Neural progenitor cell (in vitro differentiated cells): ENCODE measurements around the gene NPTXR. TPM values are rescaled to one million over a fixed set of nuclear protein-coding genes. Genes with fewer than 3 reads are reported as not detected.

ENCODE experiments used
- DNase-seq: peaks from one replicate; pipeline ENCODE4 v3.0.0-alpha.2; 2016; ENCODE audit warnings: low spot score
- H2AFZ ChIP-seq: fragments of 200-600 bp; sonication (generic); replicated peaks from 2 replicates; pipeline ENCODE4 v1.6.1; 2016; ENCODE audit warnings: antibody characterized with exemption
- H3F3A ChIP-seq: fragments of 200-600 bp; sonication (generic); 2 replicates; pipeline ENCODE4 v1.6.1; 2016; ENCODE audit warnings: antibody characterized with exemption, low read depth
- H3K27ac ChIP-seq: fragments of 200-600 bp; sonication (generic); 2 replicates; pipeline ENCODE4 v1.5.1; 2016; ENCODE audit warnings: mild to moderate bottlenecking
- H3K27me3 ChIP-seq: fragments of 200-600 bp; sonication (generic); 2 replicates; pipeline ENCODE4 v1.6.1; 2016; ENCODE audit warnings: mild to moderate bottlenecking, moderate library complexity
- H3K36me3 ChIP-seq: fragments of 200-600 bp; sonication (generic); 2 replicates; pipeline ENCODE4 v1.5.1; 2016
- H3K4me1 ChIP-seq: fragments of 200-600 bp; sonication (generic); 2 replicates; pipeline ENCODE4 v1.6.1; 2016; ENCODE audit warnings: mixed run types
- H3K4me2 ChIP-seq: fragments of 200-600 bp; sonication (generic); 2 replicates; pipeline ENCODE4 v1.6.1; 2016
- H3K4me3 ChIP-seq: fragments of 200-600 bp; sonication (generic); 2 replicates; pipeline ENCODE4 v1.5.1; 2016
- H3K79me2 ChIP-seq: fragments of 200-600 bp; sonication (generic); 2 replicates; pipeline ENCODE4 v1.6.1; 2016; ENCODE audit warnings: low read depth
- H3K9ac ChIP-seq: fragments of 200-600 bp; sonication (generic); 2 replicates; pipeline ENCODE4 v1.6.1; 2016
- H3K9me3 ChIP-seq: fragments of 200-600 bp; sonication (generic); 2 replicates; pipeline ENCODE4 v1.5.1; 2016; ENCODE audit warnings: low read depth
- H4K20me1 ChIP-seq: fragments of 200-600 bp; sonication (generic); 2 replicates; pipeline ENCODE4 v1.6.1; 2016; ENCODE audit warnings: low read depth
- H3K27ac Mint-ChIP-seq: 3 replicates; pipeline ENCODE4 v1.8.0; 2021; ENCODE audit warnings: mixed read lengths
- H3K27me3 Mint-ChIP-seq: 2 replicates; pipeline ENCODE4 v1.8.0; 2022; ENCODE audit warnings: low read depth, mild to moderate bottlenecking, inconsistent platforms, moderate library complexity, mixed read lengths; ENCODE audit not compliant: insufficient read depth
- H3K36me3 Mint-ChIP-seq: 3 replicates; pipeline ENCODE4 v1.8.0; 2021; ENCODE audit warnings: mixed read lengths
- H3K4me1 Mint-ChIP-seq: 3 replicates; pipeline ENCODE4 v1.8.0; 2021; ENCODE audit warnings: mixed read lengths
- H3K4me3 Mint-ChIP-seq: 3 replicates; pipeline ENCODE4 v1.8.0; 2021; ENCODE audit warnings: mild to moderate bottlenecking, moderate library complexity, mixed read lengths
- H3K9me3 Mint-ChIP-seq: 3 replicates; pipeline ENCODE4 v1.8.0; 2020; ENCODE audit warnings: mixed read lengths
- EZH2 ChIP-seq: fragments of 200-600 bp; sonication (generic); IDR thresholded peaks from 2 replicates; pipeline ENCODE4 v1.6.1; 2017; ENCODE audit warnings: antibody characterized with exemption, mild to moderate bottlenecking, moderate library complexity
- EZH2phosphoT487 ChIP-seq: fragments of 200-600 bp; sonication (generic); IDR thresholded peaks from 2 replicates; pipeline ENCODE4 v1.6.1; 2017; ENCODE audit warnings: antibody characterized with exemption
- total RNA-seq: library from RNA; depleted of rRNA; stranded (reverse); fragments of >200 nt; gene quantifications from 2 replicates; pipeline ENCODE4 v1.2.3, GENCODE V29; 2015; ENCODE audit warnings: low replicate concordance
- TF ChIP-seq, protein P1 (sequence below): fragments of 200-600 bp; sonication (generic); IDR thresholded peaks from 2 replicates; pipeline ENCODE4 v1.5.1; 2017; ENCODE audit warnings: antibody characterized with exemption, mild to moderate bottlenecking

NPTXR gene
- 0.99 and 2.5 TPM in 2 replicates for total RNA-seq

DNA sequence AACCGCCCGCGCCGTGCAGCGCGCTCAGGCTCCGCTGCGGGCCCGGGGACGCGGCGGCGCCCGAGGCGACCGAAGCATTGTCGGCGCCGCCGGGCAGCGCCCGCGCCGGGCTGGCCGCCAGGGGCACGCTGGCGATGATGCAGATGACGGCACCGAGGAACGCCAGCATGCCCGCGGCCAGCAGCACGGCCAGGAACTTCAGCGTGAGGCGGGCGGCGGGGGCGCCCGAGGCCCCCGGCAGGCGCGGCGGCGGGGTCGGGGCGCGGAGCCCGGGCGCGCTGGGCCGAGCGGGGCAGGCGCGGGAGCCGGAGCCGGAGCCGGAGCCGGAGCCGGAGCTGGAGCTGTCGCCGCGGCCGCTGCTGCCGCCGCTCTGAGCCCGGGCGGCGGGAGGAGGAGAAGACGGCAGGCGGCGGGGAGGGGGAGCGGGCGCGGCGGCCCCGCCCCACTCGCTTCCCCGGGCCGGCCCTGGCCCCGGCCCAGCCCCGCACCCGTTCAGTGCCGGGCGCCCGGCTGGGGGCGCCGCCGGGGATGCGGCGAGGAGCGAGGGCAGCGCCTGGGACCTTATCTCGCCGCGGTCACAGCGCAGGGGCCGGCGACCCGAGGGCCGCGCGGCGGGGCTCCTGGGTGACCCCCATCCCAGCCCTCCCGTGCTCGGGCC is at the start of gene NPTXR:
Gene NPTXR (minus strand): TSS at position 372 of the 658 bp plus-strand sequence.
- H2AFZ ChIP-seq = peak within 1 kb of the TSS; percentile 97
- TF ChIP-seq EZH2 (no peak), EZH2phosphoT487 (no peak)
- TF ChIP-seq, protein P1, sequence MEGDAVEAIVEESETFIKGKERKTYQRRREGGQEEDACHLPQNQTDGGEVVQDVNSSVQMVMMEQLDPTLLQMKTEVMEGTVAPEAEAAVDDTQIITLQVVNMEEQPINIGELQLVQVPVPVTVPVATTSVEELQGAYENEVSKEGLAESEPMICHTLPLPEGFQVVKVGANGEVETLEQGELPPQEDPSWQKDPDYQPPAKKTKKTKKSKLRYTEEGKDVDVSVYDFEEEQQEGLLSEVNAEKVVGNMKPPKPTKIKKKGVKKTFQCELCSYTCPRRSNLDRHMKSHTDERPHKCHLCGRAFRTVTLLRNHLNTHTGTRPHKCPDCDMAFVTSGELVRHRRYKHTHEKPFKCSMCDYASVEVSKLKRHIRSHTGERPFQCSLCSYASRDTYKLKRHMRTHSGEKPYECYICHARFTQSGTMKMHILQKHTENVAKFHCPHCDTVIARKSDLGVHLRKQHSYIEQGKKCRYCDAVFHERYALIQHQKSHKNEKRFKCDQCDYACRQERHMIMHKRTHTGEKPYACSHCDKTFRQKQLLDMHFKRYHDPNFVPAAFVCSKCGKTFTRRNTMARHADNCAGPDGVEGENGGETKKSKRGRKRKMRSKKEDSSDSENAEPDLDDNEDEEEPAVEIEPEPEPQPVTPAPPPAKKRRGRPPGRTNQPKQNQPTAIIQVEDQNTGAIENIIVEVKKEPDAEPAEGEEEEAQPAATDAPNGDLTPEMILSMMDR = no peak

DNA sequence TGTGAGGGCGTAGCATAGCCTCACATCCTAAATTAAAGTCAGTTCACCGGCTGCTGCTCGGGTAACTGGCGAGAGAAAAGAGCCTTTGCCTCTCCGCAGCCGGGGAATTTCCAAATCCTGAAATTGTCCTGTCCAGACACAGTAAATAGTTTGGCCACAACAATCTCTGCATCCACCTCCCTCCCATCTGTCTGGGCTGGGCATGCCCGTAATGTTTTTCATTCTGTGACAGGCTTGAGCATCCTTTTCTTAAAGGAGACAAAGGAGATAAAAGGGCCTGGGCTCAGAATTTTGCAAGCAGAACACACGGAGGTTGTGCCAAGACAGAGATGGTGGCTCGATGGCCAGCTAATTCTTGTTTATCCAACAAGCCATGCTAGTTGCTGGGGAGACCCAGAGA is 47.4 kb upstream of the NPTXR start:
- no peaks in the 10 kb centered on the region for H3K9me3 ChIP-seq
- no peak overlapping the region for H3K27ac ChIP-seq

More for the DNA sequence above, at the start of gene NPTXR:
- H3K4me1 Mint-ChIP-seq = peaks cover 10% of the 10 kb centered on the region
- no peaks in the 10 kb centered on the region for H3K4me1 ChIP-seq
- H3K36me3 ChIP-seq = no peaks in the 10 kb centered on the region
- H3K9me3 ChIP-seq = no peaks in the 10 kb centered on the region
- DNase-seq = peak; percentile 89
- H3K4me2 ChIP-seq = peak within 1 kb of the TSS; percentile 89
- peaks cover 19% of the 10 kb centered on the region for H4K20me1 ChIP-seq
- no peak within 1 kb of the TSS for H3K27ac Mint-ChIP-seq
- H3K27me3 Mint-ChIP-seq = peaks cover 43% of the 10 kb centered on the region
- peaks cover 22% of the 10 kb centered on the region for H3F3A ChIP-seq
- peak within 1 kb of the TSS; percentile 61 for H3K4me3 ChIP-seq
- H3K27ac ChIP-seq = no peak within 1 kb of the TSS
- no peaks in the 10 kb centered on the region for H3K9me3 Mint-ChIP-seq
- peaks cover 86% of the 10 kb centered on the region for H3K27me3 ChIP-seq
- no peaks in the 10 kb centered on the region for H3K79me2 ChIP-seq
- H3K4me3 Mint-ChIP-seq = peak within 1 kb of the TSS; percentile 85
- no peak within 1 kb of the TSS for H3K9ac ChIP-seq
- peaks cover 2% of the 10 kb centered on the region for H3K36me3 Mint-ChIP-seq

DNA sequence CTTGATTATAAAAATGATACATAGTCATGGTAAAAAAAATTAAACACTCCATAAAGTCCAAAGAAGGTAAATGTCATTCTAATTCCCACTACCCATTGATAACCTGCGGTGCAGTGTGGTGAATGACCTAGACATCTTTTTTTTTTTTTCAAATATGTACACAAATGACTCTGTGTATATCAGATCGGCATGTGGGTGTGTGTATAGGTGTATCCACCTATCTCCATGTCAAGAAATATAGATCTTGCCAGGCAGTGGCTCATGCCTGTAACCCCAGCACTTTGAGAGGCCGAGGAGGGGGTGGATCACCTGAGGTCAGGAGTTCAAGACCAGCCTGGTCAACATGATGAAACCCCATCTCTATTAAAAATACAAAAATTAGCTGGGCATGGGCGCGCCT is 46.5 kb upstream of the NPTXR start:
- no peaks in the 10 kb centered on the region for H3K27me3 ChIP-seq
- no peak overlapping the region for H3K27ac ChIP-seq
- no peak for TF ChIP-seq EZH2
- no peak for TF ChIP-seq EZH2phosphoT487
- TF ChIP-seq, protein P1 = no peak
- H3K36me3 ChIP-seq = no peaks in the 10 kb centered on the region
- no peak overlapping the region for H3K9ac ChIP-seq
- H4K20me1 ChIP-seq = no peaks in the 10 kb centered on the region
- no peak overlapping the region for H3K4me3 ChIP-seq
- H3K4me3 Mint-ChIP-seq = no peak overlapping the region
- H3F3A ChIP-seq = peaks cover 3% of the 10 kb centered on the region
- H3K9me3 Mint-ChIP-seq = peaks cover 2% of the 10 kb centered on the region
- DNase-seq = no peak
- no peaks in the 10 kb centered on the region for H3K36me3 Mint-ChIP-seq
- no peaks in the 10 kb centered on the region for H3K4me1 Mint-ChIP-seq
- no peak overlapping the region for H3K27ac Mint-ChIP-seq
- no peaks in the 10 kb centered on the region for H3K79me2 ChIP-seq
- peaks cover 2% of the 10 kb centered on the region for H3K27me3 Mint-ChIP-seq
- H3K4me2 ChIP-seq = no peak overlapping the region
- peaks cover 5% of the 10 kb centered on the region for H3K4me1 ChIP-seq
- no peak overlapping the region for H2AFZ ChIP-seq
- no peaks in the 10 kb centered on the region for H3K9me3 ChIP-seq

More for the DNA sequence above, 47.4 kb upstream of the NPTXR start:
- Mint-ChIP-seq H3K27ac (no peak overlapping the region), H3K27me3 (peaks cover 2% of the 10 kb centered on the region), H3K9me3 (peaks cover 2% of the 10 kb centered on the region), H3K4me1 (no peaks in the 10 kb centered on the region), H3K4me3 (no peak overlapping the region), H3K36me3 (no peaks in the 10 kb centered on the region)
- Histone ChIP-seq H3K79me2 (no peaks in the 10 kb centered on the region), H3K4me1 (peaks cover 5% of the 10 kb centered on the region), H3K4me2 (no peak overlapping the region), H4K20me1 (no peaks in the 10 kb centered on the region), H3K27me3 (no peaks in the 10 kb centered on the region), H3K4me3 (no peak overlapping the region), H3F3A (peaks cover 3% of the 10 kb centered on the region), H3K9ac (no peak overlapping the region), H3K36me3 (no peaks in the 10 kb centered on the region), H2AFZ (peak overlapping the region; percentile 72)
- no peak for DNase-seq
- TF ChIP-seq, protein P1 = no peak
- TF ChIP-seq EZH2 (no peak), EZH2phosphoT487 (no peak)
